Gastroesophageal sphincter (tissue), 4 donors: ENCODE results near the gene FGGY. TPM values are rescaled to one million over a fixed set of nuclear protein-coding genes. Genes with fewer than 3 reads are reported as not detected.
"Not testable (repeated sequence)": the region's sequence is repeated elsewhere in the genome, so short reads cannot be mapped to it uniquely, and the experiment has no call there.

Experiments used
- ATAC-seq: fragments of 150-250 bp; one replicate; pipeline ENCODE4 v1.9.1; 2016; ENCODE audit warnings: mild to moderate bottlenecking, moderate library complexity
- H3K27ac ChIP-seq, 4 donors: fragments of 200-600 bp; sonication (generic) in 3 of 4; 1 replicate in 3 of 4; 2 replicates in 1 of 4; pipeline ENCODE4 v1.5.1; 2016 to 2019
- H3K27me3 ChIP-seq: fragments of 200-600 bp; sonication (generic); one replicate; pipeline ENCODE4 v1.5.1; 2019
- H3K36me3 ChIP-seq, 2 donors: fragments of 200-600 bp; sonication (generic); one replicate each; pipeline ENCODE4 v1.5.1; 2019; ENCODE audit warnings: control low read depth in 1 of 2
- H3K4me1 ChIP-seq, 3 donors: fragments of 200-600 bp; sonication (generic); 1 replicate in 2 of 3; 2 replicates in 1 of 3; pipeline ENCODE4 v1.5.1; 2016 to 2019; ENCODE audit warnings: control low read depth in 2 of 3
- H3K4me3 ChIP-seq, 2 donors: fragments of 200-600 bp; sonication (generic); one replicate each; pipeline ENCODE4 v1.5.1; 2019; ENCODE audit warnings: mild to moderate bottlenecking in 1 of 2, moderate library complexity in 1 of 2
- H3K9me3 ChIP-seq, 3 donors: fragments of 200-600 bp; sonication (generic); one replicate each; pipeline ENCODE4 v1.5.1; 2017 to 2019; ENCODE audit warnings: control low read depth in 2 of 3
- CTCF ChIP-seq, 4 experiments: fragments of 200-600 bp in 2 of 4; fragments of 450-650 bp in 2 of 4; sonication (generic) in 1 of 4; IDR thresholded peaks; one replicate each; pipeline ENCODE4 v1.5.1; 2017 to 2019; ENCODE audit warnings: antibody characterized with exemption in 4 of 4, mild to moderate bottlenecking in 2 of 4, moderate library complexity in 2 of 4
- EP300 ChIP-seq: sonication (generic); formaldehyde crosslinking; IDR thresholded peaks from one replicate; pipeline ENCODE4 v1.6.1; 2017; ENCODE audit warnings: antibody characterized with exemption, mild to moderate bottlenecking
- POLR2A ChIP-seq, 2 donors: fragments of 450-650 bp; IDR thresholded peaks; one replicate each; pipeline ENCODE4 v1.6.1; 2017; ENCODE audit warnings: antibody characterized with exemption in 2 of 2, mild to moderate bottlenecking in 2 of 2, moderate library complexity in 1 of 2
- POLR2AphosphoS5 ChIP-seq: sonication (generic); formaldehyde crosslinking; IDR thresholded peaks from one replicate; pipeline ENCODE4 v1.6.1; 2017; ENCODE audit warnings: antibody characterized with exemption
- WGBS, 2 donors: methylation state at CpG; one replicate each; pipeline ENCODE4 v1.1.5; 2018; ENCODE audit warnings: low coverage in 1 of 2; 5-methylcytosine and 5-hydroxymethylcytosine counted together
- total RNA-seq, 4 donors: library from RNA; depleted of rRNA; stranded (reverse); fragments of >200 nt; gene quantifications; one replicate each; pipeline ENCODE4 v1.1.0, GENCODE V29; 2016

The FGGY gene
- total RNA-seq, 4 donors from 2014 or later, result 19.0 to 29.6 (median 25.2) TPM

DNA sequence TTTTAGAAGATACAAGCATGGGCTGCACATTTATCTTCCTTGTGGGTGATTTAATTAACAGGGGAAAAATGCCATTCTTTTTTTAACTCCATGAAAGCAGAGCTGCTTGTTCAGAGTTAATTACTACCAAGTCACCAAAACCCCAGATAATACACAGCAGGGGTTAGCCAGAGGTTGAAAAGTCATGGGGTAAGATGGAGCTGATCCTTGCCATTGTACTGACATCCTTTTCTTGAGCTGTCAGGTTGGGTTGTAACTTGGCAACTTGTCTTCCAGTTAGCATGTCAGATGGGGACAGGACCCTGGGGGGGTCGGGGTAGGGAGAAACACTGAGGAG, 260.6 kb downstream of the FGGY start:
- H3K36me3 ChIP-seq, result peaks cover 0 to 3% of the 10 kb centered on the region in 2 donors
- WGBS, 2 donors, result 67% methylated on average over 1 of the region's 1 CpG
- TF ChIP-seq EP300 (no peak), POLR2A (IDR thresholded peaks at IDR 0.05) (no peak), POLR2AphosphoS5 (no peak), CTCF (IDR thresholded peaks at IDR 0.05) (no peak)

GRCh38 chr1:59558580-59558979, 261.7 kb downstream of the FGGY start:
- H3K4me3 ChIP-seq, H3K27ac ChIP-seq, H3K36me3 ChIP-seq, H3K27me3 ChIP-seq, ATAC-seq, H3K9me3 ChIP-seq, H3K4me1 ChIP-seq: not testable (repeated sequence)
- 80 to 95% methylated on average over 1 to 3 of the region's 3 CpGs for WGBS, 2 donors

More for the DNA sequence above, 260.6 kb downstream of the FGGY start:
- Histone ChIP-seq H3K4me1 (peaks cover 0 to 9% (median 0%) of the 10 kb centered on the region in 3 donors), H3K4me3 (no peak overlapping the region), H3K27ac (no peak overlapping the region), H3K9me3 (peaks cover 0 to 7% (median 0%) of the 10 kb centered on the region in 3 donors), H3K27me3 (no peaks in the 10 kb centered on the region)
- no peak for ATAC-seq

- Histone ChIP-seq H3K4me1 (no peaks in the 10 kb centered on the region), H3K36me3 (no peaks in the 10 kb centered on the region), H3K27ac (no peak overlapping the region), H3K27me3 (no peaks in the 10 kb centered on the region), H3K4me3 (no peak overlapping the region), H3K9me3 (peaks cover 0 to 7% (median 0%) of the 10 kb centered on the region in 3 donors)
- TF ChIP-seq CTCF (IDR thresholded peaks at IDR 0.05) (no peak), POLR2A (IDR thresholded peaks at IDR 0.05) (no peak), EP300 (no peak), POLR2AphosphoS5 (no peak)
- 90 to 100% methylated on average over 3 to 5 of the region's 6 CpGs for WGBS, 2 donors
- ATAC-seq, result no peak
Observed at GRCh38 chr1:59560807-59561450, 264.0 kb downstream of the FGGY start.

DNA sequence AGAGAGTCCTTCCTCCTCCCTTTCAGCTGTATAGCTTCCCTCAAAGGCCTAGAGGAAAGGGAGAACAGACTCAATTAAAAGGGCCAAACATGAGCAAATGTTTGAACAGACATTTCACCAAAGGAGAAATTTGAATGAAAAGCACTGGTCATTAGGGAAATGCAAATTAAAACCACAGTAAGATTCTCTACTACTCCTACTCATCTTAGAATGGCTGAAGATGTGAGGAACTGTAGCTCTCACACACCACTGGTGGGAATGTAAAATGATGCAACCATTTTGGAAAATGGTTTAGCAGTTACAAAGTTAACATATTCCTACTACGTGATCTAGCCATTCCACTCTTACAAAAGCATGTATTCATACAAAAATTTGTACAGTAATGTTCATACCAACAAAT, 264.9 kb downstream of the FGGY start:
- TF ChIP-seq CTCF (IDR thresholded peaks at IDR 0.05) (no peak), POLR2AphosphoS5 (no peak), POLR2A (IDR thresholded peaks at IDR 0.05) (no peak), EP300 (no peak)
- Histone ChIP-seq H3K4me3 (no peak overlapping the region), H3K4me1 (no peaks in the 10 kb centered on the region), H3K9me3 (peaks cover 0 to 7% (median 0%) of the 10 kb centered on the region in 3 donors), H3K36me3 (no peaks in the 10 kb centered on the region), H3K27ac (no peak overlapping the region), H3K27me3 (no peaks in the 10 kb centered on the region)
- WGBS, 2 donors, result 89 to 100% methylated on average over 1 of the region's 1 CpG
- no peak for ATAC-seq

DNA sequence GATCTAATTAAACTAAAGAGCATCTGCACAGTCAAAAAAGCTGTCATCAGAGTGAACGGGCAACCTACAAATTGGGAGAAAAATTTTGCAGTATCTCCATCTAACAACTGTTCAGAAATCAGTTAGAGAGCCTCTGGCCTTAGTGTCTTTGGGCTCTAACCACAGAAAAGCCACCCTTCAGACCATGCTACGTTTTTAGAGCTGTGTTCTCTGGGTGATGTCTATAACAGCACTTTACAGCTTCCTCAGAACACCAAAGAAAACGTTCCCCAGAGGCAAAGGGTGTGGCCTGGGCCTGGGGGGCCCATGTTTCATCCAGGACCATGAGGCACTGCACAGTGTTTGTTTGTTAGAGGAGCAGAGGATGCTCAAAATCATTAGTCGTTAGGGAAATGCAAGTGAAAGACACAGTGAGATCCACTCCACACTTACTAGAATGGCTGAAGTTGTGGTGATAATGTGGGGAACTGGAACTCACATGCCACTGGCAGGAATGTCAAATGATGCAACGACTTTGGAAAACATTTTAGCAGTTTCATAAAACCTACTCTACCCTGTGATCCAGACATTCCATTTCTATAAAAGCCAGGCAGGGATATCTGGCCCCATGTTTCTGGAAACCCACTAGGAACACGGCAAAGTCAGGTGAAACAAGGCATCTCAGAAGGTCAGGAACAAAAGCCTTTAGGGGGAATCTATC, 267.4 kb downstream of the FGGY start:
- no peak overlapping the region for H3K4me3 ChIP-seq
- 93% methylated on average over 3 of the region's 6 CpGs; no CpG with 5 or more reads in 1 of the 2 donors for whole genome bisulfite sequencing, 2 donors
- TF ChIP-seq POLR2AphosphoS5 (no peak), CTCF (IDR thresholded peaks at IDR 0.05) (no peak), EP300 (no peak)
- ATAC-seq, result peak; percentile 28
- no peaks in the 10 kb centered on the region for H3K36me3 ChIP-seq
- no peaks in the 10 kb centered on the region for H3K4me1 ChIP-seq
- H3K27ac ChIP-seq, result no peak overlapping the region
- no peaks in the 10 kb centered on the region for H3K9me3 ChIP-seq
- no peaks in the 10 kb centered on the region for H3K27me3 ChIP-seq
